Sigmoid colon (tissue), 7 donors: ENCODE results near the gene SOX10. TPM values are rescaled to one million over a fixed set of nuclear protein-coding genes. Genes with fewer than 3 reads are reported as not detected.

Experiments
- DNase-seq: peaks from one replicate; pipeline ENCODE4 v3.0.0-alpha.2; 2019
- H3K27ac ChIP-seq, 4 donors: fragments of 200-600 bp; sonication (generic); one replicate each; pipeline ENCODE4 v1.5.1; 2016 to 2019; ENCODE audit warnings: mild to moderate bottlenecking in 1 of 4
- H3K27me3 ChIP-seq, 3 donors: fragments of 200-600 bp; sonication (generic); one replicate each; pipeline ENCODE4 v1.5.1; 2019; ENCODE audit warnings: mild to moderate bottlenecking in 1 of 3
- H3K36me3 ChIP-seq, 4 donors: fragments of 200-600 bp; sonication (generic); one replicate each; pipeline ENCODE4 v1.5.1; 2016 to 2019
- H3K4me1 ChIP-seq, 4 donors: fragments of 200-600 bp; sonication (generic); one replicate each; pipeline ENCODE4 v1.5.1; 2017 to 2019
- H3K4me3 ChIP-seq, 4 donors: fragments of 200-600 bp; sonication (generic); one replicate each; pipeline ENCODE4 v1.5.1; 2017 to 2019; ENCODE audit warnings: mild to moderate bottlenecking in 2 of 4, moderate library complexity in 1 of 4
- H3K9me3 ChIP-seq, 4 donors: fragments of 200-600 bp in 3 of 4; sonication (generic) in 3 of 4; one replicate each; pipeline versions ENCODE4 v1.5.1 to v1.6.1; 2013 to 2019
- EP300 ChIP-seq, 4 donors: sonication (generic); formaldehyde crosslinking; IDR thresholded peaks; one replicate each; pipeline ENCODE4 v1.6.1; 2017; ENCODE audit warnings: antibody characterized with exemption in 4 of 4
- POLR2A ChIP-seq, 2 donors: fragments of 450-650 bp; IDR thresholded peaks; one replicate each; pipeline ENCODE4 v1.6.1; 2016; ENCODE audit warnings: antibody characterized with exemption in 2 of 2, mild to moderate bottlenecking in 2 of 2, moderate library complexity in 2 of 2
- POLR2AphosphoS5 ChIP-seq, 4 donors: sonication (generic); formaldehyde crosslinking; IDR thresholded peaks; one replicate each; pipeline ENCODE4 v1.6.1; 2017; ENCODE audit warnings: antibody characterized with exemption in 4 of 4
- WGBS, 2 donors: extraction: QIAGEN DNeasy Blood & Tissue Kit; methylation state at CpG; one replicate each; pipeline ENCODE4 v1.1.7; 2013; 5-methylcytosine and 5-hydroxymethylcytosine counted together
- intact Hi-C: fragments of 100-400 bp; cut with DNase I; formaldehyde crosslinking; loops from one replicate; pipeline ENCODE4 v1.15.1; 2023
- polyA plus RNA-seq, 3 donors: library from polyadenylated mRNA; stranded (reverse); fragments of 200-250 nt; gene quantifications; one replicate each; pipeline ENCODE4 v1.2.3, GENCODE V29; 2013
- total RNA-seq, 4 donors: library from RNA; depleted of rRNA; stranded (reverse); fragments of >200 nt; gene quantifications; one replicate each; pipeline ENCODE4 v1.1.0, GENCODE V29; 2016
- TF ChIP-seq, protein P1 (sequence below), 4 experiments: fragments of 450-650 bp in 3 of 4; fragments of 200-600 bp in 1 of 4; IDR thresholded peaks; one replicate each; pipeline ENCODE4 v1.5.1; 2016 to 2019; ENCODE audit warnings: antibody characterized with exemption in 4 of 4, mild to moderate bottlenecking in 3 of 4, moderate library complexity in 2 of 4
- donor health status: healthy with polysubstance abuse.
- donor health status: Bipolar disorder and iron deficiency.
- donor health status: healthy.

Gene SOX10
- total and polyA plus RNA-seq, 7 donors = 0.23 to 17.5 (median 3.8) TPM

DNA sequence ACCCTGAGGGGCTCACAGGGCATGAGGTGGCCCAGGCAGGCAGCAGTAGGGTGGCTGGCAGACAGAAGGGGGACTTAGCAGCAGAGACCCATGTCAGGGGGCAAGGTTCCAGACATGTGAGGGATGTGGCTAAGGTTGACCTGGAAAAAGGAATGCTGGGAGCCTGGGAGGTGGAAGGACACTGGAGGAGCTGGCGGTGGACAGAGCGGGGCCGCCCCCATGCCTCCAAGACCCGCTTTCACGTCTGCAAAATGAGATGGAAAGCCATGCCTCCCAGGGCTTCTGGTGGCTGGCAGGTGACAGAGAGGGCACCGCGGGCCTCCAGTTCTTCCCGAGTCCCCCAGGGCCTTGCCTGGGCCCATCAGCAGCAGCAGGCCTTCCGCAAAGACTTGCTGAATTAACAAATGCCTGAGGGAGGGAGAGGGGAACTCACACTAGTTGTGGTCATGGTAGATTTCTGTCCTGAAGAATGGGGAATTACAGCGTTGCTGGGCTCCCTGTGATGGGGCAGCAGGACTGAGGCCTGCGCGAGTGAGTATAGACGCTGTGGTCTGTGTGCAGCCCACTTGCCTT is 23.1 kb upstream of the SOX10 start:
- H3K4me3 ChIP-seq = no peak overlapping the region
- TF ChIP-seq, protein P1, sequence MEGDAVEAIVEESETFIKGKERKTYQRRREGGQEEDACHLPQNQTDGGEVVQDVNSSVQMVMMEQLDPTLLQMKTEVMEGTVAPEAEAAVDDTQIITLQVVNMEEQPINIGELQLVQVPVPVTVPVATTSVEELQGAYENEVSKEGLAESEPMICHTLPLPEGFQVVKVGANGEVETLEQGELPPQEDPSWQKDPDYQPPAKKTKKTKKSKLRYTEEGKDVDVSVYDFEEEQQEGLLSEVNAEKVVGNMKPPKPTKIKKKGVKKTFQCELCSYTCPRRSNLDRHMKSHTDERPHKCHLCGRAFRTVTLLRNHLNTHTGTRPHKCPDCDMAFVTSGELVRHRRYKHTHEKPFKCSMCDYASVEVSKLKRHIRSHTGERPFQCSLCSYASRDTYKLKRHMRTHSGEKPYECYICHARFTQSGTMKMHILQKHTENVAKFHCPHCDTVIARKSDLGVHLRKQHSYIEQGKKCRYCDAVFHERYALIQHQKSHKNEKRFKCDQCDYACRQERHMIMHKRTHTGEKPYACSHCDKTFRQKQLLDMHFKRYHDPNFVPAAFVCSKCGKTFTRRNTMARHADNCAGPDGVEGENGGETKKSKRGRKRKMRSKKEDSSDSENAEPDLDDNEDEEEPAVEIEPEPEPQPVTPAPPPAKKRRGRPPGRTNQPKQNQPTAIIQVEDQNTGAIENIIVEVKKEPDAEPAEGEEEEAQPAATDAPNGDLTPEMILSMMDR (IDR thresholded peaks at IDR 0.05) = no peak
- TF ChIP-seq POLR2A (IDR thresholded peaks at IDR 0.05) (no peak), EP300 (IDR thresholded peaks at IDR 0.05) (no peak), POLR2AphosphoS5 (IDR thresholded peaks at IDR 0.05) (no peak)
- no peaks in the 10 kb centered on the region for H3K4me1 ChIP-seq
- no peaks in the 10 kb centered on the region for H3K9me3 ChIP-seq
- H3K27ac ChIP-seq = no peak overlapping the region
- no peaks in the 10 kb centered on the region for H3K36me3 ChIP-seq
- intact Hi-C loops = no loop called here
- no peak for DNase-seq
- no peaks in the 10 kb centered on the region for H3K27me3 ChIP-seq
- WGBS, 2 donors = 94 to 95% methylated on average over 13 of the region's 13 CpGs

GRCh38 chr22:38006906-38007305 is 22.6 kb upstream of the SOX10 start:
- Histone ChIP-seq H3K36me3 (no peaks in the 10 kb centered on the region), H3K27me3 (no peaks in the 10 kb centered on the region), H3K4me1 (no peaks in the 10 kb centered on the region), H3K9me3 (no peaks in the 10 kb centered on the region), H3K4me3 (no peak overlapping the region), H3K27ac (no peak overlapping the region)
- intact Hi-C loops = no loop called here
- DNase-seq = no peak
- WGBS, 2 donors = 93 to 95% methylated on average over 3 of the region's 3 CpGs
- no peak for TF ChIP-seq POLR2AphosphoS5 (IDR thresholded peaks at IDR 0.05)
- TF ChIP-seq, protein P1 (IDR thresholded peaks at IDR 0.05) = no peak
- TF ChIP-seq POLR2A (IDR thresholded peaks at IDR 0.05) = no peak
- TF ChIP-seq EP300 (IDR thresholded peaks at IDR 0.05) = no peak

DNA sequence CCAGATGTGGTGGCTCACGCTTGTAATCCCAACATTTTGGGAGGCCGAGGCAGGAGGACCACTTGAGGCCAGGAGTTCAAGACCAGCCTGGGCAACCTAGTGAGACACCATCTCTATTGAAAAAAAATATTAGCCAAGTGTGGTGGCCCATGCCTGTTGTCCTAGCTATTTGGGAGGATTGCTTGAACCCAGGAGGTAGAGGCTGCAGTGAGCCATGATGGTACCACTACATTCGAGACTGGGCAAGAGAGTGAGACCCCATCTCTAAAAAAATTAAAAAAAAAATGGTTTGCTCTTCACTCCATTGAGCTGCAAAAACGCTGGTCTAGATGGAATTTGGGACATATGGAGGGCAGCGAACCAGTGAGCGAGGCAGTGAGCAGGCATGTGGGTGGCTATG is 21.6 kb upstream of the SOX10 start:
- no peak overlapping the region for H3K4me3 ChIP-seq
- H3K27ac ChIP-seq = no peak overlapping the region
- intact Hi-C loops = no loop called here
- H3K9me3 ChIP-seq = no peaks in the 10 kb centered on the region
- 90% methylated on average over 6 of the region's 6 CpGs for WGBS, 2 donors
- no peaks in the 10 kb centered on the region for H3K4me1 ChIP-seq
- H3K27me3 ChIP-seq = no peaks in the 10 kb centered on the region
- no peak for DNase-seq
- H3K36me3 ChIP-seq = no peaks in the 10 kb centered on the region
- no peak for TF ChIP-seq POLR2AphosphoS5 (IDR thresholded peaks at IDR 0.05)
- TF ChIP-seq, protein P1 (IDR thresholded peaks at IDR 0.05) = no peak
- no peak for TF ChIP-seq POLR2A (IDR thresholded peaks at IDR 0.05)
- TF ChIP-seq EP300 (IDR thresholded peaks at IDR 0.05) = no peak

GRCh38 chr22:37999640-38000272 is 15.4 kb upstream of the SOX10 start:
- intact Hi-C loops = no loop called here
- Histone ChIP-seq H3K4me3 (no peak overlapping the region), H3K27ac (peak overlapping the region; percentile 20 to 66 (median 56)), H3K27me3 (no peaks in the 10 kb centered on the region), H3K9me3 (no peaks in the 10 kb centered on the region), H3K4me1 (peaks cover 0 to 6% (median 2%) of the 10 kb centered on the region in 4 donors), H3K36me3 (no peaks in the 10 kb centered on the region)
- TF ChIP-seq EP300 (IDR thresholded peaks at IDR 0.05) = no peak
- TF ChIP-seq, protein P1 (IDR thresholded peaks at IDR 0.05) = no peak
- peak in 3 of 4 donors; percentile 9 to 54 (median 39) for TF ChIP-seq POLR2AphosphoS5 (IDR thresholded peaks at IDR 0.05)
- WGBS, 2 donors = 72 to 75% methylated on average over 16 of the region's 16 CpGs
- no peak for DNase-seq
